Measurements from ENCODE around the gene GTF2A1L.
A peak's percentile ranks its signal among the peaks of the same experiment; 100 is the strongest.

GTF2A1L gene

DNA sequence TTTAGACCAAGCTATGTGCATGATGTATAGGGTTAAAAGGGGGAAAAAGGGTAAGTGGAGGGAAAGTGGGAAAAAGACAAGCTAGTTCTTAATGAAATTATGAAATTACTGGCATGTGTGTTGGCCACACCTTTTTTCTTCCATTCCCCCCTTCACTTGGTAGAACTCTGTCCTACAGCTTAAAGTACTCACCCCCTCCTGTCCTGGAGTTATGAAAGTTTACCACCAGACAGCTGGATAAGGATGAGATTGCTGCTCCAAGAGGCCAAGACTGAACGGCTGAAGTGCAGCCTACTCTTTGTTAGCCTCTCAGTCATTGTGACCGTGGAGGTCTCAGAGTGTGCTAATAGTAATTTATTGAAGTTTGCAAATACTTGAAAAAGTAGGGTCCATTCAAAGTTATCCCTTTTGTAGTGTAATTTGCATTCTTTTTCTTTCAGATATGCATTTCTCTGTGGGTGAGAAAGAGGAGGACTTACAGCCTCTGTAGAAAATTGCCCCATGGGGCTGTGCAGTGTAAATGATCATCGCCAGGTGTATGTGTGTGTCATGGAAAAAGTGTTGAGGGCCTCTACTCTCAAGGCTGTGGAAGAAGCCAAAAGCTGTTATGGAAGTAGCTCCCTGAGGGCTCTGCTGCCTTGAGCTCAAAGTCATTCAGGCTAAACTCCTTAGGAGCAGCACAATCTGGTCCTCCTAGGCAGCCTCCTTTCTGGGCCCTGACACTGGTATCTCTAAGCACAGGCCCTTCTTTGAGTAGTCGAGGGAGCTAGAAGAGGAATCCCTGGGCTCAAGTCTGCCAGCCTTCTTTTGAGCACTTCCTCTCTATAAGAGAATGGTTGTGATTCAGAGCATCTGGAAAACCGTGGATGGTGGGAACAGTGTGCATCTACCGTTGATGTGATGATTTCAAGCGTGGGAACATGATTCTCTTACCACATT lies 91.7 kb downstream of the GTF2A1L start:
- no peak for DNase-seq

DNA sequence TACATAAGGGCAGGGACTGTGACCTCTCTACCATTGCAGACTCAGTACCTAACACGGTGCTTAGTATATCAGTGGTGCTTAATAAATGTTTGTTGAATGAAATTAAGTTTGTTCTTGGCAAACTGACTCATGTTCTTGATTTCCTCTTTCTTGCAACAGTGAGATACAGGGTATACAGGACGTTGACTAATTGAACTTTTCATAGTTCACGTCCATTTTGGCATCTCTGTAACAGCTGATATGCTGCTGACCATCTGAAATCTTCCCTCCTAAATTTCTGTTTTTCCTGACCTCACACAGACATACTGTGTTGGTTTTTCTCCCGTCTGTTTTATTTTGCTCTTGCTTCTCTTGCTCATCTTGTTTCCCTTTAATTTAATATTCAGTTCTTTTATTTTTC lies 93.7 kb downstream of the GTF2A1L start:
- no peak for DNase-seq

- no peak for DNase-seq
Measured at GRCh38 chr2:48712151-48712550, 94.5 kb downstream of the GTF2A1L start.

- DNase-seq: no peak
Measured at GRCh38 chr2:48713647-48714046, 96.0 kb downstream of the GTF2A1L start.

DNA sequence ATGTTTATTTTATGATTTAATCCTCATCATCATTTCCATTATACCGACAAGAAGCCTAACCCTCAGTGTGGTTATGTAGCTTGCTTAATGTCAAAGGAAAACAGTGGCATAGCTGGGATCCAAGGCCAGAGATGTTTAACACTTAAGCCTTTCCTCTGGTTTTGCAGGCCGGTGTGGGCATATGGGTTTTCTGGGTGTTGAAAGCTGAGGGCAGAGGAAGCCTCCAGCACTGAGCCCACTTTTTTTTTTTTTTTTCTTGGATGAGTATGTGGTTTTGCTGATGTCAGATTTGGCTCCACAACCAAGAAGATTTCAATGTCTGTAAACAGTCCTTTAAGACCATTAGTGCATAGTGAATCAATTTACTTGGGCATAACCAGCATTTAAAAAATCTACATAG lies 96.6 kb downstream of the GTF2A1L start:
- DNase-seq: no peak

- peak; percentile 12 for DNase-seq
Measured at GRCh38 chr2:48715042-48715899, 97.6 kb downstream of the GTF2A1L start.

DNA sequence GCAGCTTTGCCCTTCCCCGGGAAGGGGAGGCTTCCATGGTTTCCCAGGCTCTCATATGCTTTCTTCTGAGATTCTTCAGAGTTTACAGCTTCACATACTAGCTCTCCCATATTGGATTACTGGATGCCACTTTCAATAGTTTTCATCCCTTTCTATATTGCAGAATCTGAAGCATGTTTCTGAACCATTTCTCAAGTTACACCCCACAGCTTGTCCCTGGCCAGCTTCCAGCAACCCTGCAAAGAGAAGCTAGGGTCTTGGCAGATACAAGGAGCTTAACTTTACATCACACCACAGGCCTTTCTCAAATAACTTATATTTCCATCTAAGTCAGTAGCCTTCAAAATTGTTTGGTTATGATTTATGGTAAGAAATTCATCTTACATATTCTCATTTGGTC lies 98.3 kb downstream of the GTF2A1L start:
- DNase-seq: no peak

- no peak for DNase-seq
Measured at GRCh38 chr2:48717846-48718245, 100.2 kb downstream of the GTF2A1L start.

DNA sequence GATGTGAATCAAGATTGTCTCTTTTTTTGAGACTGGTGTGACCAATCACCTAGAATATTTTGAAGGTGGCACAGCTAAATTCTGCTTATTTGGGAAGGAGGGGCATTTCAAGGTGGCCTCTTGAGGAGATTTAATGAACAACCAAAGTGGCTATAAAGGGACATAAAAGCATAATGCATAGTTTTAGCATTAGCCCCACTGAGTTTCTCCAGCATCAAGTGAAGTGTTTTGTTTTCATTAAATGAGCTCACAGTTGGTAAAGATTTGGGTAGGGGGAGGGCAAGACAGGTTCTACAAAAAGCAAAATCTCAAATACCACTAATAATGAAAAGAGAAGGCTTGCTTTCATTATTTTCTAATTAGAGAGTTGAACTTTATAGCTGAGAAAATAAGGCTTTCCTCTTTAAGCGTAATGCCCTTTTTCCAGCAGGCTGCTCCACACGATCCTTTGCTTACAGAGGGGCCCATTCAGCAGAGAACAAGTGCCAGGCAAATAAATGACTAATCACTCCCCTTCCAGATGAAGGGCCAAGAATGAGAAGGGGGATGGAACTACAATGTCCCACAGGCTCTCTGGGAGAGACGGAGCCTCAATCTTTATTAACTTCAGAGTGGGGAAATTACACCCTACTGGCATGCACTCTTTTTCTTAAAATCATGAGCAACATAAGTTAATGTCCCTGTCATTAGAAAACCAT lies 102.0 kb downstream of the GTF2A1L start:
- peak; percentile 33 for DNase-seq

DNA sequence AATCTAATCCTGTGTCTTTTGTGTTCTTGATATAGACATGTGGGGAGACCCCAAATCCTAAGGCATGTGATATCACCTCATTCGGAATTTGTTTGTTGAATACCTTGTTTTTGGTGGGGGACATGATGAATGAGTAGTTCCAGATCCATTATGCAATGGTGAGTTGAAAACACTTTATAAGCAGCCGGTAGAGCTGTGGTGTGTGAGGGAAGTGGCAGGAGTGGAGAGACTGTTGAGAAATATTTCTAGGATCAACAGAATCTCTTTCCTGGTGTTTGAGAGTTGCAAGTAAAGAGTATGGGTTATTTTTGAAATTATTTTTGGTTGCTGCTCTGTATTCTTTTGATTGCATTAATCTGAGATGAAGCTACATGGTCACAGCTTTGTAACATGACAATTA lies 103.5 kb downstream of the GTF2A1L start:
- no peak for DNase-seq

DNA sequence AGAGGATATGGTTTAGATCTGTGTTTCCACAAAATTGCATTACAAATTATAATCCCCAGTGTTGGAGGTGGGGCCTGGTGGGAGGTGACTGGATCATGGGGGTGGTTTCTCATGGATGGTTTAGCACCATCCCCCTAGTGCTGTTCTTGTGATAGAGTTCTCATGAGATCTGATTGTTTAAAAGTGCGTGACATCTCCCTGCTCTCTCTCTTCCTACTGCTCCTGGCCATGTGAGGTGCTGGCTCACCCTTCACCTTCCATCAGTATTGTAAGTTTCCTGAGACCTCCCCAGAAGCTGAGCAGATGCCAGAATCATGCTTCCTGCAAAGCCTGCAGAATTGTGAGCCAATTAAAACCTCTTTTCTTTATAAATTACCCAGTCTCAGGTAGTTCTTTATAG lies 104.7 kb downstream of the GTF2A1L start:
- DNase-seq: no peak

- DNase-seq: no peak
Measured at GRCh38 chr2:48723129-48723528, 105.5 kb downstream of the GTF2A1L start.

DNA sequence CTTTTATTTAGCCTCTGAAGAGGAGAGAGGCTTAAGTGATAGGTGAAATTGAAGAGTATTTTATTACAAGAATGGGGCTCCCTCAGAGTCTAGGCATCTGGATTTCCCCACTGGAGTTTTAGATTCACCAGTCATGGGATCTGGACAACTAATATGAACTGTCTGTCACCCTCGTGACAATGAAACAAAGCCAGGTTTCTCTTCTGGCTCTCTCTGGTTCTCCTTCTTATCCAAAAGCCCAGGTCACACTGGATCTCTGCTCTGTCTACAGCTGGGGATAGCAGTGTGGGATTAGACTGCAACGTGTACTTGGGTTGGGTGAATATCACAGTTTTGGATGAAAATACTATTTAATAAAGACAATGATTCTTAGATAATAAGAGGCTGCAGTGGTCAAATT lies 106.6 kb downstream of the GTF2A1L start:
- no peak for DNase-seq

DNA sequence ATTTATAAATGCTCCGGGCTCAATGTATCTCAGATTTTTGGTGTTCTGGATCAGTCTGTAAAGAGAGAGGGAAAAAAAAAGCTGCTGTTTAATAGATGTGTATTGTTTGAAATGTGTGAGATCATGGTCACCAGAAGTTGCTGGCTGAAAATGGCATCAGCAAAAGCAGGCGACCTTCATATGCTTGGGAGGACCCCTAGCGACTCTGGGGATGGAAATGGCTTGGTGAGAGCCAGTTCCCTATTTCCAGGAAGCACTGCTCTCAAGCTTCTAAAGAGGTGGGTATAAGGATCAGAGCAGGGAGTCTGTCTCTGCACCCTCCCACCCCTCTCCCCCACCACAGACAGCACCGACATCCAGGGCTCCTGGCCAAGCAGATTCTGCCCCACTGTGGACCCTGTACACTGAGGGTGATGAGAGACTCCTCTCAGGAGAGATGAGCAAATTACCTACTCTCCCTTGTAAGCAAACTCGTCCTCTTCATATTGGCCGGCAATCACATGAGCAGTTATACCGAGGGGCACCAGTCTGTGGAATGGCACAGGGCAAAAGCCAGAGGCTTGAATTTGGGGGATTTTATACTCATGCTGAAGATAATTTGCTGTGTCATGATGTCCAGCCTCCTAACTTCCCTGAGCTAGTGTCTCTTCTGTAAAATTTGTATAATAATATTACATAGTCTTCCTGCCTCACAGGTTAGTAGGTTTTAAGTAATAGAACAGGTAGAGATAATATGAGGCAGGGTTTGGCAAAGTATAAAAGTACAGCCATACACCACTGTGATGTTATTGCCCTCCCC lies 108.2 kb downstream of the GTF2A1L start:
- DNase-seq: no peak

GRCh38 chr2:48727560-48727959 lies 109.9 kb downstream of the GTF2A1L start:
- DNase-seq: no peak

DNA sequence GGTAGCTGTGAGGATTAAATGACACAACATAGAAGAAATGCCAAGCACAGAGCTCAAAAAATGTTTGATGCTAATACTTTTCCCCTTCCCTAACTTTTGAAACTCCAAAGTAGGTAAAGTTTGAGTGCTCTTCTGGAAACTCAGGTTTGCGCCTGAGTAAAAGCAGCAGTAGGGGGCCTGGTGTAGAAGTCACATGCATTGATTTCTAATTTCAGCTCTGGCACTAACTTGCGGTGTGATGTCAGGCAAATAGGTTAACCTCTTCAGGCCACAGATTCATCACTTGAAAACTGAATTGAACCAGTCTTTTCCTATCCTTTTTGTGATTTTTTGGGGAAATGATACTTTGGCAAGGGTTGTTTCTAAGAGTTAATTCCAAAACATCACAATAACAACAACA lies 110.6 kb downstream of the GTF2A1L start:
- DNase-seq: no peak

- DNase-seq: no peak
Measured at GRCh38 chr2:48728840-48729239, 111.2 kb downstream of the GTF2A1L start.

Data from NCI-H345 (cell line).